ENCODE measurements around the gene PDE6C. TPM values are rescaled to one million over a fixed set of nuclear protein-coding genes. Genes with fewer than 3 reads are reported as not detected.

PDE6C gene
- total and polyA plus RNA-seq, 9 donors = 0.02 TPM; not detected in 8

DNA sequence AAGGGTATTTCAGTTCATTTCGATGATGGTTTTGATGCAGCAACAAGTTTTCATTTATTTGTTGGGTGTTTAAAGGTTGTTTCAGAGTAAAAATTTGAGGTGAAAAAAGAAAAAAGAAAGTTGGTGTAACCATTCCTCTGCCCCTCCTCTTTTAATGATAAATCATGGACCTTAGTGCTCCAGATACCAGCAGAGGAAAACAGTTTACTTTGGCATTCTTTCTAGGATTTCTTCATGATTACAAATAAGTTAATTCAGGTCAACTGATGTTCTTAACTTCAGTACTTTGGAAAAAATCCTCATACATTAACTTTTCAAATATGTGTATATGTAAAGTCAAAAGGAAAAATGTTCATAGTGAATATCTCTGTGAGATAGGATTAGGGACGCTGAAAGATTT is 9.3 kb upstream of the PDE6C start:
- Histone ChIP-seq H3K4me3 (no peak overlapping the region), H3K27ac (no peak overlapping the region), H3K4me1 (ENCODE audit: insufficient read depth) (no peaks in the 10 kb centered on the region), H3K9me3 (peaks cover 0 to 3% of the 10 kb centered on the region in 2 donors), H3K27me3 (no peaks in the 10 kb centered on the region), H3K36me3 (no peaks in the 10 kb centered on the region)
- intact Hi-C loops (cut with DNase I) = no loop called here
- 93 to 96% (median 93%) methylated on average over 2 of the region's 2 CpGs for WGBS, 3 donors
- TF ChIP-seq, protein P1, sequence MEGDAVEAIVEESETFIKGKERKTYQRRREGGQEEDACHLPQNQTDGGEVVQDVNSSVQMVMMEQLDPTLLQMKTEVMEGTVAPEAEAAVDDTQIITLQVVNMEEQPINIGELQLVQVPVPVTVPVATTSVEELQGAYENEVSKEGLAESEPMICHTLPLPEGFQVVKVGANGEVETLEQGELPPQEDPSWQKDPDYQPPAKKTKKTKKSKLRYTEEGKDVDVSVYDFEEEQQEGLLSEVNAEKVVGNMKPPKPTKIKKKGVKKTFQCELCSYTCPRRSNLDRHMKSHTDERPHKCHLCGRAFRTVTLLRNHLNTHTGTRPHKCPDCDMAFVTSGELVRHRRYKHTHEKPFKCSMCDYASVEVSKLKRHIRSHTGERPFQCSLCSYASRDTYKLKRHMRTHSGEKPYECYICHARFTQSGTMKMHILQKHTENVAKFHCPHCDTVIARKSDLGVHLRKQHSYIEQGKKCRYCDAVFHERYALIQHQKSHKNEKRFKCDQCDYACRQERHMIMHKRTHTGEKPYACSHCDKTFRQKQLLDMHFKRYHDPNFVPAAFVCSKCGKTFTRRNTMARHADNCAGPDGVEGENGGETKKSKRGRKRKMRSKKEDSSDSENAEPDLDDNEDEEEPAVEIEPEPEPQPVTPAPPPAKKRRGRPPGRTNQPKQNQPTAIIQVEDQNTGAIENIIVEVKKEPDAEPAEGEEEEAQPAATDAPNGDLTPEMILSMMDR (IDR thresholded peaks at IDR 0.05) = no peak
- TF ChIP-seq EP300 (IDR thresholded peaks at IDR 0.05) = no peak
- TF ChIP-seq POLR2A (IDR thresholded peaks at IDR 0.05) = no peak
- no peak for DNase-seq

GRCh38 chr10:93604146-93604545 is 8.2 kb upstream of the PDE6C start:
- 28 to 37% (median 29%) methylated on average over 2 of the region's 2 CpGs for WGBS, 3 donors
- H3K9me3 ChIP-seq = peaks cover 0 to 3% of the 10 kb centered on the region in 2 donors
- no peak overlapping the region for H3K4me3 ChIP-seq
- H3K27ac ChIP-seq = no peak overlapping the region
- no peaks in the 10 kb centered on the region for H3K27me3 ChIP-seq
- no peaks in the 10 kb centered on the region for H3K36me3 ChIP-seq
- DNase-seq = no peak
- intact Hi-C loops (cut with DNase I) = no loop called here
- H3K4me1 ChIP-seq (ENCODE audit: insufficient read depth) = no peaks in the 10 kb centered on the region
- TF ChIP-seq, protein P1 (IDR thresholded peaks at IDR 0.05) = no peak
- no peak for TF ChIP-seq EP300 (IDR thresholded peaks at IDR 0.05)
- no peak for TF ChIP-seq POLR2A (IDR thresholded peaks at IDR 0.05)

- Histone ChIP-seq H3K4me1 (ENCODE audit: insufficient read depth) (no peaks in the 10 kb centered on the region), H3K27ac (no peak overlapping the region), H3K4me3 (no peak overlapping the region), H3K36me3 (no peaks in the 10 kb centered on the region), H3K9me3 (peaks cover 0 to 3% of the 10 kb centered on the region in 2 donors), H3K27me3 (no peaks in the 10 kb centered on the region)
- intact Hi-C loops (cut with DNase I) = no loop called here
- DNase-seq = no peak
- TF ChIP-seq, protein P1 (IDR thresholded peaks at IDR 0.05) = no peak
- no peak for TF ChIP-seq POLR2A (IDR thresholded peaks at IDR 0.05)
- no peak for TF ChIP-seq EP300 (IDR thresholded peaks at IDR 0.05)
- WGBS, 3 donors = 73 to 84% (median 76%) methylated on average over 3 of the region's 3 CpGs
Measured at GRCh38 chr10:93608421-93608820, 3.9 kb upstream of the PDE6C start.

DNA sequence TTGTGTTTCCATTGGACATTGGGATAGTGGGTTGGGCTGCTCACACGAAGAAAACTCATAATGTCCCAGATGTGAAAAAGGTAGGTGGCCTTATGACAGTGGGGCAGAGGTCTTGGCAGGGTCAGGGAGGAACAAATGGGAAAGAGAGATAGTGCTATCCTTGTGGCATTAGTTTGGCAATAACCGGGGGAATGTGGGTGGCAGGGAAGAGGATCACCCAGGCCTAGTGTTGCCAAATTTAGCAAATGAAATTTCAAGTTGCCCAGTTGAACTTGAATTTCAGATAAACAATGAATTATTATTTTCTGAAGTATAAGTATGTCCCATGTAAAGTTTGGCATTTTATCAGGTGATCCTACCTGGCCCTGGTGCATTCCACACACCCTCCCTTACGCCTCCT is 789 bp downstream of the PDE6C start:
- Histone ChIP-seq H3K27me3 (no peaks in the 10 kb centered on the region), H3K4me1 (ENCODE audit: insufficient read depth) (no peaks in the 10 kb centered on the region), H3K9me3 (no peaks in the 10 kb centered on the region), H3K36me3 (no peaks in the 10 kb centered on the region), H3K4me3 (no peak overlapping the region), H3K27ac (no peak overlapping the region)
- intact Hi-C loops (cut with DNase I) = no loop called here
- WGBS, 3 donors = 76 to 81% (median 79%) methylated on average over 3 of the region's 3 CpGs
- no peak for DNase-seq
- no peak for TF ChIP-seq POLR2A (IDR thresholded peaks at IDR 0.05)
- TF ChIP-seq, protein P1 (IDR thresholded peaks at IDR 0.05) = no peak
- TF ChIP-seq EP300 (IDR thresholded peaks at IDR 0.05) = no peak
